ENCODE results near the gene BCAS3.

The BCAS3 gene

DNA sequence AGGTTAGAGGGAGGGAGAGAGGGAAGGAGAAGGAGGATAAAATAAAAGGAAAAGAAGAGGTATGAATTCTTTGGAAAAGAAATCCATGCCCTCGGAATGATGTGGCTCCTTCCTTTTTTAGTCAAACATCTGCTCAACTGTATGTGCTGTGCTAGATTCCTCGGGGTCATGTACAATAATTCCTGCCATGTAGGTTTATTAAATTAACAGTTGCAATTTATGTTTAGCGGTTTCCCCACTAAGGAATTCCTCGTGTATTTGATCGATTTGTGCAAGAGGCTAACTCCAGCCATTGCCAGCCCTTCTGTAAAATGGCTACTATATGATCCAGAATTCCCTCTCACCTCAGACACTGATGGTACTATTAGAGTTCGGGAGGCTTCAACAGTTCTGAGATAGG is 639.0 kb downstream of the BCAS3 start:
- no peak for DNase-seq (ENCODE audit: low read depth in 2 of 2)

DNA sequence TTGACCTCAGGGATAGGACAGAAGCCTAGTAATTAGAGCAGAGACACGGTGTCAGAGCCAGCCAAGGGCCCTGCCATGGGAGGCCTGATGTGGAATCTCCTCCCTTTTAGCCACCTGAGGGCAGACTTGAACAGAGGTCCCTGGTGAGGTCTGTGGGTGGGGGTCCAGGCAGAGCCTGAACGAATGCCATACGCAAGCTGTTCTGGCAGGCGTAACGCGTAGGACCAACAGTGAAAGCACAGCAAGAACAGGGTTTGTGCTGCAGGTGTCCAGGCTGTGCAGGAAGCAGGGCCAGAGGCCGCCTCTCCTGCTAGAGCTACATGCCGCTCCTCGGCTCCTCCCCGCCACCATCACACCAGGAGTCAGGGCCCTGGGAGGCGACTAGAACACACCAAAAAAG is 640.1 kb downstream of the BCAS3 start:
- no peak for DNase-seq (ENCODE audit: low read depth in 2 of 2)

DNA sequence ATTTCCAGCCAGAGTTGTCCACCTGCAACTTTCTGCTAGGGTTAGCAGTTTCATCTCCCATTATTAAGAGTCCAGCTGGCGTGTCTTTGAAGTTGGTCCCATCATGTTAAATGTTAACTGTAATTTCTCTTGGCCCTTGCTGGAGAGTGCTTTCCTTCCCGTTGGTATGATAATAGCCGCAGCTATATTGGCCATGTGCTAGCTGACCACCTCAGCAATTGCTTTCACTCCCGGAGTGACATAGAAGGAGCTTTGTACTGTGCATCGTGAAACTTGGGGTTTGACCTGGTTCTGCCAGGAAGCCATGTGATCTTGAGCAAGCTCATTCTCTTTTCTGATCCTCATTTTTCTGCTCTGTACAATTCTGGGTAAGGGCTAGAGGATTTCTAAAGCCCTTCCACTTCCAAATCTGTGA is 641.0 kb downstream of the BCAS3 start:
- no peak for DNase-seq (ENCODE audit: low read depth in 2 of 2)

DNA sequence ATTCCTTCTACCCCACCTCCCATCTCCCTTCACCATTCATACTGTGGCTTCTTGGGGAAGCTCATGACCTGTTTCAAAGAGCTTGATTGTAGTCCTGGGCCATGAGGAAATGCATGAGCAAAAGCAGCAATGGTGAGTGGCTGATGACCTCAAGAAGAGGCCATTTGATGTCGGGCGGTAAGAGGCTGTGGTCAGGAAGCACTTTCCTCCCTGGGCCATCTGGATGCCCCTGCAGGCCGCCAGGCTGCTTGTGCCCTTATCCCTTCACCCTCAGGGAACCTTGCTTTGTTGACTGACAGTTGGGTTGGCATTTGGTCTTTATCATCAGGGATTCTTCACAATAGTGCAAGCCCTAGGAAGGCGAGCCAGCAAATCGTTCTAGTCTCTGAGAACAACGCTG is 643.7 kb downstream of the BCAS3 start:
- no peak for DNase-seq (ENCODE audit: low read depth in 2 of 2)

DNA sequence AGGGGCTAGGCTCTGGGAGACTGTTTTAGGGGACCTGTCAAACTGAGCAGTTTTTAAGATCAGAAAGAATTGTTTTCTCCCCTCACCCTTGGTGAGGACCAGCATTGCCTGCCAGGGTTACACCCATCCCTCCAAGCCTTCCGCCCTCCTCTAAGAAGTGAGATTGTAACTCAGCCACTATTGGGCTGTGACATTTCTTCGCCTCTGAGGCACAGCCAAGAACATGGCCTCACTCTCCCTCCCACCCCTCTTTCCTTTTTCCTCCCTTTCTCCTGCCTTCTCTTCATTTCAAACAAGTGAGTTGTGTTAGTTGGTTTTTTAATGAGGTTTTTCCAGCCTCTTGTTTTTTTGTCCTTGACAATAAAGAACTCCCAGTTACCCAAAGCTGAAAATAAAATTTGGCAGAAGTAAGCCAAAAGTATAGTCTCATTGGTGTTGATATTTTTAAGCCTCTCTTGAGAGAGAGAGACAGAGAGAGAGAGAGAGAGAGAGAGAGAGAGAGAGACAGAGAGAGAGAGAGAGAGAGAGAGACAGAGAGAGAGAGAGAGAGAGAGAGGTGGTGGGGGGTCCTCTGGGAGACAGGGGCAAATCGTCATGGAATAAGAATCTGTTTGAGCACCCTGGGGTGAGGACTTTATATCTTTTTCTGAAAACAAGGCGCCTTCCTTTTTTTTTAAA is 644.8 kb downstream of the BCAS3 start:
- no peak for DNase-seq (ENCODE audit: low read depth in 2 of 2)

DNA sequence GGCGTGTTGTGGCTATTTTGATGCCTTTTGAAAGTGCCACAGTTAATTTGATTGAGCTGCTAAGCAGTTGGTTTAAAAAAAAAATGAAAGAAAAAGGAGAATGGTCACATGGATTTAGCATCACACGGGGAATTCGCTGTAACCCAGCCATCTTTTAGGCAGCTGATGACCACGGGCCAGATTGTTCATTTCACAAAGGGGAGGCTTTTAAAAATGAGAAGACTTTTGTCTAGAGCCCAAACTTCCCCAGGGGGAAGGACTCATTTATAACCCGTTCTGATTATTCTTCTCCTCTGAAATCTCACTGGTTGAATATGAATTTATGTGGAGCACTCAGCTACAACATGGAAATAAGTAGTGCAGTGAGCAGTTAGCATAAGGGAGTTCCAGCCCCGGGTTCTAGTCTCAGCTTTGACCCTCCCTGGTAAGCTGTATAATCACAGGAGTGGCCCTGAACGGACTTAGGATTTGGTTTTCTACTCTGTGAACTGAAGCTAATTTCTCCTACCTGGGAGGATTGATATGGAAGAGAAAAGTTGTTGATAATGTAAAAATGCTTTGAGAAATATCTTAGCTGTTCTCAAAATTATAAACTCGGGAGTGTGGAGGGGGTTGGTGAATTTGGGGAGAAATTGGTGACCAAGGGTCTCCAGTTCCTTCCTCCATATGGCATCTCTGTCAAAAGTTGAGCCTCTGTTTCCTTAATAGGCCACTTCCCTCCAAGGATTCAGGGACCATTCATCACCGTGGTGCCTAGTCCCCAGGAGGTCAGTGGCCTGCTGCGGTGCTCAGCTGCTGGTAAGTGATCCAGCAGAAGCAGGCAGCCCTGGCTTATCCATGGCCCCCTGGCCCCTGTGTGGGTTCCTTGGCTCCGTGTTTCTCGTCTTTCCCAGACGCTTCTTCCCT is 645.6 kb downstream of the BCAS3 start:
- no peak for DNase-seq (ENCODE audit: low read depth in 2 of 2)

DNA sequence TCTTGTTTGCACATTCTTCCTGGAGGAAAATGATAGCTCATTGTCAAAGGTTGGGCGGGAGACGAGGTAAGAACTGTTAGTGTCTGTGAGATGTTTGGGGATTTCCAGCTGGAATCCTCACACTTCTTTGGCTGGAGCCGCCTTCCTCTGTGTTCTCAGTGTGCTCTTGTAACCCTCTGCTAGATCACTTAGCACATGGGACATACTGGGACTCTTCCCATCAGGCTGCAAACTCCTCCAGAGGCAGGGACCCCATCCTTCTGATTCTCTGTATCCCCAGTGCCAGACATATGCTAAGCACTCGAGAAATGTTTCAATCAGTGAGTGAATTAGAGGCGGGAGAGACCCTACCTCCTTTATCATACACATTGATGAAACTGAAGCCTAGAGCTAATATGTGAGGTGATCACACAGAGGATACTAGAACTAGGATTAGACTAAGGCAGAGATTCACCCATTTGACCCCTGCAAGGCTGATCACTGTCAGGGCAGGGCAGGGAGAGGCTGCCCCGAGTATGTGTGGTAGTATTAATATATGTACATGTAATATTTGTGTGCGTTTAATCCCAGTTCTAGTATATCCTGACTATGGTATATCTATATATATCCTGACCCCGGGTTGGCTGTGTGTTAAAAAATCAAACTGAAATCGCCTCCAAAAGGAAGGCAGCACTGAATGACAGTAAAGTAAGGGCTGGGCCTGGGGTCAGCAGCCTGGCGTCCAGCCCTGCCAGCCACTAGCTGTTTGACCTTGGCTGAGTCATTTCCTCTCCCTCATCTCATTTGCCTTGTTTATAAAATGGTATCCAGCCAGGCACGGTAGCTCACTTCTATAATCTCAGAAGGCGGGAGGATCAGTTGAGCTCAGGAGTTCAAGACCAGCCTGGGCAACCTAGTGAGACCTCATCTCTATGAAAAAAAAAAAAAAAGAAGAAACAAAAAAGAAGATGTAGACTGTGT is 646.5 kb downstream of the BCAS3 start:
- DNase-seq (ENCODE audit: low read depth in 2 of 2): no peak

DNA sequence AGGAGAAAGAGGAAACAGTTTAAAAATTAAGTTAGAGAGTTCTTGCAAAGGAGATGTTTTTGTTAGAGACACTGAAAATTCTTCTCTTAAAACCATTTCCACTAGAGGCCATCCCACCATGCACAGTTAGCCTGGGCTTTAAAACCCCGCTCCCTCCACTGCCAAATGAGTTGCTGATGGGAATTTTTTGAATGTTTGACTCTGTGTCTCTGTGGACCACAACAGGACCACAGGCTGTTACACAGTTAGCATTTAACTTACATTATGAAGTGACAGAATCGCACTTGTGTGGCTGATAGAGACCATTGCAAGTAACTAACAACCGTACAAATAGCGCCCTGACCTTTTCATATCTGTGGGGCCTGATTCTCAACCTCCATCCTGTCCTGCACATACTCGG is 647.3 kb downstream of the BCAS3 start:
- no peak for DNase-seq (ENCODE audit: low read depth in 2 of 2)

DNA sequence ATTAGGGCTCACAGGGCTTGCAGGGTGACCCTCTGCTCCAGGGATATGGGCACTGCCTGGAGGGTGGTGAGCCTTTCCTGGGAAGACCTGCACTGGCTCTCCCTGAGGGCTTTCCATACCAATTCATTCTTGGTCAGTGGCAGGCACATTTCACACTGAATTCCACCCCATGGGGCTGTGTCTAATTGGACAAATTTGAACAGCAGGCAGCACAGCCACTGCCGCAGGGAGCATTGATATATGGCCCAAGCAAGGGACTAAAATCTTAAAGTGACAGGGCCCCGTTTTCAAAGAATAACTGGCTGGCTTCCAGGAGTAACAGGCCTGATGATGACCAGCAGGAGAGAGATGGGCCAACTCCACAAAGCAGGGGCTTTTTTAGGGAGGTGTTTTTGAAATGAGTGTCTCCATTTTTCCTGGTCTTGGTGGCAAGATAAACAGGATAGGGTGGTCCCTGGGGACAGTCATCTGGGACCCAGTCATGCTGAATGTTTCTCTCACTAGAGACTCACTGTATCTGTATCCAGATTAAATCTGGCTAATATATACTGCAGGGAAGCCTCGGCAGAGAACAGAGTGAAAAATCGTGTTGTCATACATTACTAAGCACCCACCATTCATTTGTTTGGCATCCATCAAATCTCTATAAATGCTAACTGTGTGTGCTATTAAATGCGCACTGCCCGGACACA is 647.9 kb downstream of the BCAS3 start:
- DNase-seq (ENCODE audit: low read depth in 2 of 2): no peak

DNA sequence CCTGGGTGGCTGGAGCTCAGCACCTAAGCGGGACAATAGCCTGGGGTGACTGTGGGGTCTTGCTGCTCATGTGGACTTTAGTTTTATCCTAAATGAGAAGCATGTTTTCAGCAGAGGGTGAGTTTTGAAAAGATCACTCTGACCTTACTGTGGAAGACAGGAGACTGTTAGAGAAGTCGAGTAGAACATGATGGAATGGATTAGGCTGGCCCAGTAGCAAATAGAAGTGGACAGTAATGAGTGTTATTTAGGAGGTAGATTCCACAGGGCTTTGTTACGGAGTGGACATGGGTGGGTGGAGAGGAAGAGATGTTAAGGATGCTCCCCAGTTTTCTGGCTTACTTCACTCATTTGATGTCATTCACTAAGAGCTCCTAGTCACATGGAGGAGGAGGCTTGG is 648.7 kb downstream of the BCAS3 start:
- no peak for DNase-seq (ENCODE audit: low read depth in 2 of 2)

DNA sequence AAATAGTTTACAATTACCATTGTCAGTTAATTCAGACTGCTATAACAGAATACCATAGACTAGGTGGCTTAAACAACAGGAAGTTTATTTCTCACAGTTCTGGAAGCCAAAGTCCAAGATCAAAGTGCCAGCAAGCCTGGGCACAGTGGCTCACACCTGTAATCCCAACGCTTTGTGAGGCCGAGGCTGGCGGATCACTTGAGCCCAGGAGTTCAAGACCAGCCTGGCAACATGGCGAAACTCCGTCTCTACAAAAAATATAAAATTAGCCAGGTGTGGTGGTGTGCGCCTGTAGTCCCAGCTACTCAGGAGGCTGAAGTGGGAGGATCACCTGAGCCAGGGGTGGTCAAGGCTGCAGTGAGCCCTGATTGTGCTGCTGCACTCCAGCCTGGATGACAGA is 650.7 kb downstream of the BCAS3 start:
- DNase-seq (ENCODE audit: low read depth in 2 of 2): no peak

DNA sequence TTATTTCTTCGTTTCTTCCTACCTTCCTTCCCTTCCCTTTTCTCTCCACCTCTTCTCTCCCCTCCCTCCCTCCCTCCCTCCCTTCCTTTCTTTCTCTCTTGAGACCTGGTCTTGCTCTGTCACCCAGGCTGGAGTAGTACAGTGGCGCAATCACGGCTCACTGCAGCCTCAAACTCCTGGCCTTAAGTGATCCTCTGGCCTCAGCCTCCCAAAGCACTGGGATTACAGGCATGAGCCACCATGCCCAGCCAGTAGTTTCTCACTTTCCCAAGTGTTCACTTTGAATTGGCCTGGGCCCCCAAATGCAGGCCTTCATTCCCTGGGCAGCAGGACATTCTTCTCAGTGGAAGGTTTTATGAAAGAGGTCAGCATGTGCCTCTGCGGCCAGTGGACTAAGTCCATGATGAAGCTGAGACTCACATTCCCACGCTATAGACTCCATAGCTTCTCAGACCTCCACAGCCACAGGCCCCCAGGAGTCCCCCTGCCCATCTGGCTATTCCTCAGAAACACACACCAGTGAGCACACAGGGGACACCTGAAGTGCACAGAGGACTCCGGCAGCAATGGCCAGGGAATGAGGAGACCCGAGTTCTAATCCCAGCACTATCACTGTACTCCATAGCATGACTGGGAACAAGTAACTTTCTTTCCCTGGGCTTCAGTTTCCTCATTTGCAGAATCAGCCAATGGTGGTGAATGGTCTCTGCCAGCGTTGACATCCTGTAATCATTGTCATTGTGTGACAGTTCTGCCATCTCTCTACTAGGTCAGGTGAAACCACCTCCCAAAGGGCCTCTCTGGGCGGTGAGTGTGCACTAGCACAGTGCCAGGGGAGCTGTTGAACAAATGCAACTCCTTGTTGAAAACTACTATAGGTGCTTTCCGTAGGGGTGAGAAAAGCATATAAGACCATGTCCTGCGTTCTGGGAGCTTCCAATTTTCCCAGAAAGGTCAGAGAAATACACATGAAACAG is 652.8 kb downstream of the BCAS3 start:
- no peak for DNase-seq (ENCODE audit: low read depth in 2 of 2)

DNA sequence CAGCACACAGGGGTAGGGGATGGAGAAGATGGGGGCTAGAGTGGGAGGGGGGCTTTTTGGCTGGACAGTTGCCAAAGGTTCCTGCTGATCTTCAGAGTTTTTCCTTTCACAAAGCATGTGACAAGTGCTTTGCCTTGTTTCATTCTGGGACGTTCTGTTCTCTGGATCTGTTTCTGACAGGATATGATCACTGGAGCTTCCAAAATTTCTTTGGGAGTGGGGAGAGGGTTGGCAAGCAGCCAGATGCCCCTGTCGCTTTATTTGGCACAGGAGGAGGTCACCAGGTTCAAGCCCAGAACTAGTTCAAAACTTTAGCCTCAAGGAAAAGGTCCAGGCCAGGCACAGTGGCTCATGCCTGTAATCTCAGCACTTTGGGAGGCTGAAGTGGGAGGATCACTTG is 653.5 kb downstream of the BCAS3 start:
- no peak for DNase-seq (ENCODE audit: low read depth in 2 of 2)

DNA sequence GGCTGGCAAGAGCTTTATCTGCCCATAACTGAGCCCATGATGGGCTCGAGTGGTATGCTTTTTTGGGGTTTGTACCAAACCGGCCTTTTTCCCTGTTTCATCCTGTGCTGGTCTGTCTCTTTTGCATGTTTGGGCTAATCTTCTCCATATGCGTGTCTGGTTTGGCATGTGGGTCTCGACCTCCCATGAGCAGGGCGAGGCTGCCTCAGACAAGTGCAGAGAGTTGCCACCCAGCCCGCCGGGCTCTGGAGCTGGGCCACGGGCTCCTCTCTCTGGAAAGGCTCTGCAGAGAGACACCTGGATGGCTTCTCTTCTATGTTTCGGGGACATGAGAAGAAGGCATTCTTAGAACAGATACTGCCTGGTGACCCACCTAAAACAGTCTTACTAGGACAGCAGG is 654.2 kb downstream of the BCAS3 start:
- no peak for DNase-seq (ENCODE audit: low read depth in 2 of 2)

DNA sequence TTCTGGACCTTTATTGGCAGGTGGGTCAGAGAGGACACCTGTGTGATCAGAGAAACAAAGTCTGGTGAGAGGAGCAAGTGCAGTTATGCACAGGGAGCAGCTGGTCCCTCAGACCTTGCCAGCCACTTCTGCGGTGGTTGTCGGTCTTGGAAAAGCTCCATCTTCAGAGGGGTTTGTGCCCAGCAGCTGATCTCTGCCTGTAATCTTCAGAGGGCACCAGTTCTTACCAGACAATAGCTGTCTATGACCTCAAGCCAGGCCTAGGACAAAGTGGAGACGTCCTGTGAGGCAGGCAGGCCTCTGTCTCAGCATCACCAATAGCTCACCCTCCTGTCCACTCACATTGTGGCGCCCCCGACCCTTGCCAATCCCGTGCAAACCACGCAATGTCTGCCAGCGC is 655.5 kb downstream of the BCAS3 start:
- no peak for DNase-seq (ENCODE audit: low read depth in 2 of 2)

DNA sequence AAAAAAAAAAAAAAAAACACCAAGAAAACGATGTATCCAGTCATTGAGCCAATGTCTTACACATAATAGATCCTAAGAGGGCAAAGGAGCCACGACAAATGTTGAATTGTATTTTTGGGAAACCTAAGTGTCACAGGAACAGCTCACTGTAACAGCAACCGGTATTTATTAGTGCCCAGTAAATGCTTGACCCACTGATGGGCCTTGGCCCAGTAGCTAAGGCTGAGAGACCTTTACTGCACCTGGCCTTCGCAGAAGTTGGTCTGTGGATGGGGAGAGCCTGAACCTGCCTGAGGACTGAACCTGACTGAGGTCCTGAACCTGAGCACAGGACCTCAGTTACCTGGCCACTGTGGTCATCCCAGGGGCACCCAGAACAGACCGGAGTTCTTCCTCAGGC is 657.0 kb downstream of the BCAS3 start:
- DNase-seq (ENCODE audit: low read depth in 2 of 2): no peak

DNA sequence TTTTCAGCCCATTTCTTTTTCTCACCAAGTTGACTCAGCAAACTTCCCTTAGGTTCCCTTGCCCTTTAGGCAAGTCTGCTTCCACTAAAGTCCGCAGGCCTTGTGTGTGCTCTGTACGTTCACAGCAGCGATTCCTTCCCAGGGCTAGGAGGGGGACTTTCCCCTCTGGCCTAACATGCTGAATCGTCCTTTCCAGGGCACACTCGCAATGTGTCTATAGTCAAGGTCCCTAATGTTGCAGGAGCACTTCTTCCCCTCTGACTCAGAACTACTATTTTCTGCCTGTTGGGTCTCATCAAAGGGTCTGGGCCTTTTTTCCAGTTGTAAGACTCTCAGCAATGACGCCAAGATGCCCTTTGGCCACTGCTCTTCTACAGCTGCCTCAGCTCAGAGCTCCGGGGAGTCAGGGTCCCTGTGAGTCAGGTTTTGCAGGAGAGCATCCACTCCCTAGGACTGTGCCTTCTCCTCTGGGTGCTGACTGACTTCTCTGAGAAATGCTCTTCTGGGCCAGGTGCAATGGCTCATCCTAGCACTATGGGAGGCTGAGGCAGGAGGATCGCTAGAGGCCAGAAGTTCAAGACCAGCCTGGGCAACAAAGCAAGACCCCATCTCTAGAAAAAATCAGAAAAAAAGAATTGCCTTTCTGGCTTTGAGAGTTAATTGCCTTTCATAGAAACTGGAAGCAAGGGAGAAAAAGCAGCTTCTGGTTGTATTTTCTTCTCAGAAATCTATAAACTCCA is 657.6 kb downstream of the BCAS3 start:
- DNase-seq (ENCODE audit: low read depth in 2 of 2): no peak

DNA sequence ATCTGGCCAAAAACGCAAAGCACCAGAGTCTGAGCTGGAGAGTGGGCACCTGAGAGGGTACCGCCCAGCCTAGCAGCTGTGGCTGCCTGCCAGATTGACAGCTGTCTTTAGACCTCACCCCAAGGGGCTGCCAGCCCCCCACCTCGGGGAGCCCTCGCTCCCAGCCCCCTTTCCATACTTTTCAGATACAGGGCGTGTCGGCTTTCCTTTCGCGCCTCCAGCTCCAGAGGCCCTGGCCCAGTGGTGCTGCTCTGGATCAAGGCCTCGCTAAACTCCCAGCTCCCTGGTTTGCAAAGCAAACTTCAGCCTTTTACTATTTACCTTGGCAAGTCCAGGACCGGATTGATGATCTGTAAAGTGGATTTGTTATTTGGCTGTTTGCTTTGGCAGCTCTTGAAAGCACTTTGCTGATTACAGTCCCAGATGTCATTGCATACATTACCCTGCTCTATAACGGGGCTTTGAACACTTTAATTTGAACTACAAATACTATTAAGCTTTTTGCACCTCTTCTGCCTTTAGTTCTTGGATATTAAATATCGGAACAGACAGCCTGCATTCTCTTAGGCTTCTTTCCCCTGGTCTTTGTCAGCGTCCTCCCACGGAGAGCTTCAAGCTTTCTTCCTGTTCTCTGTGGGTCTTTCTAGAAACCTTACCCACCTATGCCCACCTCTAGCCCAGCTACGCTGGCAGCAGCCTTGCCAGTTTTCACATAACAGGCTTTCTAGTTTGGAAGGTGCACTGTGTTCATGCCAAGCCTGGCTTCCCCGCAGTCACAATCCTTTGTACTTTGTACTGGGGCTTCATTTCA is 658.4 kb downstream of the BCAS3 start:
- no peak for DNase-seq (ENCODE audit: low read depth in 2 of 2)

DNA sequence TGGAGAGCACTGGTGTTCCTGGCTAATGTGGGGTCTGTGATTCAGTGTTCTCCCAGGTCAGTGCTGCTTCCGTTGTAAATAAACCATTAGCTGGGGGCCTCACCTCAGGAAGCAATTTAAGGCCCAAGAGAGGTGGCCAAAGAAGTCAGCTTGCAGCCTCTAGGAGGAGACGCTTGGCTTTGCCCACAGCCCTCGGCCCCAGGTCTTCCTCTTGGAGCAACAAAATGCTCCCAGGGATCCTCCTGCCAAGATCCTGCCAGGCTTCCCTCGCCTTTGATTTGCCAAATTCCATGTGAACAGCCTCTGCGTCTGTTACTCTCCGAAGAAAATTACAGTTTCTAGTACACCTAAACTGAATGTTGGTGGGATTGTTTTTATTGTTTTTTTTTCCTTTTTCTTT is 659.6 kb downstream of the BCAS3 start:
- DNase-seq (ENCODE audit: low read depth in 2 of 2): no peak
